Measurements from ENCODE around the gene CACNA1S. TPM values are rescaled to one million over a fixed set of nuclear protein-coding genes. Genes with fewer than 3 reads are reported as not detected.

The CACNA1S gene
- total RNA-seq, 1 experiment from 2014 or later: not detected

DNA sequence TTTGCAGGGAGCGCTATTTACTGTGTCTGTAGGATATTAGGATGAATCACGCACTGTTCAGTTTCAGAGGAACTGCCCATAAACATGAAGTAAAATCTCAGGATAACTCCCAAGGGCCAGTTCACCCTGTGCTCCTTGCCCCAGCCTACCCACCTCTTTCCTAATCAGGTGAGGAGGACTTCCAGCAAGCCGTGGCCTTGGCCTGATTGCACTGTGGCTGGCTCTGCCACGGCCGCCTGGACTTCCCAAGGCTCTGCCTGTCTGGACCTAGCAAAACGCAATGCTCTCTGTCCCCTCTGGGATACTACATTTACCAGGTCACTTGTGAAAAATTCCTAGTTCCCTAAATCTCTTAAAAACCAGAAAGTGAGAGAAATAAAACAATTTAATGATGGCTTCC, 22.2 kb upstream of the CACNA1S start:
- H4K20me1 ChIP-seq (ENCODE audit: control insufficient read depth, insufficient read depth, insufficient read length): no peaks in the 10 kb centered on the region
- peak overlapping the region in 2 of 3 experiments; percentile 19 to 36; a peak in 2 of 7 replicates for H3K27ac Mint-ChIP-seq

More for the DNA sequence above, 22.2 kb upstream of the CACNA1S start:
- no peak overlapping the region for H3K4ac ChIP-seq (ENCODE audit: low read depth, low read length)
- TF ChIP-seq, protein P1, sequence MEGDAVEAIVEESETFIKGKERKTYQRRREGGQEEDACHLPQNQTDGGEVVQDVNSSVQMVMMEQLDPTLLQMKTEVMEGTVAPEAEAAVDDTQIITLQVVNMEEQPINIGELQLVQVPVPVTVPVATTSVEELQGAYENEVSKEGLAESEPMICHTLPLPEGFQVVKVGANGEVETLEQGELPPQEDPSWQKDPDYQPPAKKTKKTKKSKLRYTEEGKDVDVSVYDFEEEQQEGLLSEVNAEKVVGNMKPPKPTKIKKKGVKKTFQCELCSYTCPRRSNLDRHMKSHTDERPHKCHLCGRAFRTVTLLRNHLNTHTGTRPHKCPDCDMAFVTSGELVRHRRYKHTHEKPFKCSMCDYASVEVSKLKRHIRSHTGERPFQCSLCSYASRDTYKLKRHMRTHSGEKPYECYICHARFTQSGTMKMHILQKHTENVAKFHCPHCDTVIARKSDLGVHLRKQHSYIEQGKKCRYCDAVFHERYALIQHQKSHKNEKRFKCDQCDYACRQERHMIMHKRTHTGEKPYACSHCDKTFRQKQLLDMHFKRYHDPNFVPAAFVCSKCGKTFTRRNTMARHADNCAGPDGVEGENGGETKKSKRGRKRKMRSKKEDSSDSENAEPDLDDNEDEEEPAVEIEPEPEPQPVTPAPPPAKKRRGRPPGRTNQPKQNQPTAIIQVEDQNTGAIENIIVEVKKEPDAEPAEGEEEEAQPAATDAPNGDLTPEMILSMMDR (conservative IDR thresholded peaks at IDR 0.05): no peak
- no peak overlapping the region for H4K8ac ChIP-seq (replicated peaks; ENCODE audit: insufficient read length, low read depth, low read length)
- H3K56ac ChIP-seq (ENCODE audit: insufficient read length, low read depth, low read length): no peak overlapping the region
- DNase-seq: no peak
- H3K27me3 ChIP-seq (ENCODE audit: insufficient read depth, low read length): no peaks in the 10 kb centered on the region
- H3K79me1 ChIP-seq (ENCODE audit: insufficient read depth, low read depth, low read length, poor library complexity, severe bottlenecking): no peaks in the 10 kb centered on the region
- H3K9me3 ChIP-seq (ENCODE audit: control insufficient read depth, low read depth, low read length): no peaks in the 10 kb centered on the region
- H3K4me3 Mint-ChIP-seq: no peak overlapping the region
- H4K5ac ChIP-seq (ENCODE audit: insufficient read length, low read depth, low read length): no peak overlapping the region
- H3K4me1 ChIP-seq (ENCODE audit: insufficient read depth, low read length): no peaks in the 10 kb centered on the region
- no peak overlapping the region for H4K91ac ChIP-seq (ENCODE audit: insufficient read length, low read depth, low read length)
- no peaks in the 10 kb centered on the region for H3K27me3 Mint-ChIP-seq (ENCODE audit: low read depth)
- H3K4me2 ChIP-seq (ENCODE audit: insufficient read depth, insufficient read length, low read length): no peak overlapping the region
- no peak overlapping the region for H3T11ph ChIP-seq (ENCODE audit: low read length)
- H3K27ac ChIP-seq (ENCODE audit: insufficient read length, low read depth, low read length): no peak overlapping the region
- no peaks in the 10 kb centered on the region; a peak in 1 of 5 replicates for H3K9me3 Mint-ChIP-seq
- H2AFZ ChIP-seq (ENCODE audit: low read length): no peak overlapping the region
- H3K18ac ChIP-seq (ENCODE audit: insufficient read length, low read depth, low read length): no peak overlapping the region
- no peak overlapping the region for H3K9ac ChIP-seq (ENCODE audit: extremely low read depth, insufficient read length, low read length)
- no peak overlapping the region for H2BK120ac ChIP-seq (ENCODE audit: low read depth, low read length, poor library complexity, severe bottlenecking)
- no peaks in the 10 kb centered on the region for H3K23me2 ChIP-seq (ENCODE audit: insufficient read length, low read depth, low read length, poor library complexity, severe bottlenecking)
- no peak overlapping the region for H2BK20ac ChIP-seq (ENCODE audit: low read depth, low read length, poor library complexity, severe bottlenecking)
- H2BK5ac ChIP-seq (ENCODE audit: insufficient read length, low read length): no peak overlapping the region
- H3K23ac ChIP-seq (ENCODE audit: insufficient read length, low read depth, low read length): no peak overlapping the region
- H2BK12ac ChIP-seq (ENCODE audit: insufficient read length, low read depth, low read length): no peak overlapping the region
- no peaks in the 10 kb centered on the region for H3K4me1 Mint-ChIP-seq
- H2AK5ac ChIP-seq (ENCODE audit: insufficient read length, low read length): no peak overlapping the region
- no peak overlapping the region for H3K14ac ChIP-seq (ENCODE audit: insufficient read depth, low read length)
- WGBS (ENCODE audit: extremely low coverage, insufficient read length, low lambda C conversion rate): no CpG with 5 or more reads among the region's 6 CpGs
- H3K79me2 ChIP-seq (ENCODE audit: insufficient read depth, low read length): no peaks in the 10 kb centered on the region
- H2BK15ac ChIP-seq (ENCODE audit: low read depth, low read length): no peak overlapping the region
- peaks cover 17 to 53% (median 43%) of the 10 kb centered on the region in 3 experiments for H3K36me3 Mint-ChIP-seq (ENCODE audit: insufficient read depth in 1 of 3, low read depth in 3 of 3)

All from H9 (cell line).